HG03175 (cell line): Measurements from ENCODE around the gene UNCX.

Source experiments
- ATAC-seq: cut with Tn5 transposase; IDR thresholded peaks from one replicate; pipeline ENCODE4 v1.9.1; 2021; ENCODE audit warnings: mild to moderate bottlenecking, moderate library complexity; ENCODE audit not compliant: unreplicated experiment

UNCX gene

GRCh38 chr7:1231214-1232102, 1.2 kb upstream of the UNCX start:
- no peak for ATAC-seq

GRCh38 chr7:1232103-1232466, 587 bp upstream of the UNCX start:
- ATAC-seq: no peak

- ATAC-seq: no peak
These were observed 819 bp downstream of the UNCX start for GRCh38 chr7:1233333-1234048.

- ATAC-seq: no peak
These were observed 1.6 kb downstream of the UNCX start for GRCh38 chr7:1234049-1234880.

- no peak for ATAC-seq
These were observed 2.3 kb downstream of the UNCX start for GRCh38 chr7:1234881-1235500.

- no peak for ATAC-seq
These were observed 2.9 kb downstream of the UNCX start for GRCh38 chr7:1235501-1236131.

- no peak for ATAC-seq
These were observed 3.5 kb downstream of the UNCX start for GRCh38 chr7:1236132-1236661.

- ATAC-seq: no peak
These were observed 4.4 kb downstream of the UNCX start for GRCh38 chr7:1236831-1237701.

GRCh38 chr7:1237704-1238255, 5.1 kb downstream of the UNCX start:
- no peak for ATAC-seq

- no peak for ATAC-seq
These were observed 5.8 kb downstream of the UNCX start for GRCh38 chr7:1238450-1238882.

- ATAC-seq: no peak
These were observed 6.5 kb downstream of the UNCX start for GRCh38 chr7:1238931-1239802.

GRCh38 chr7:1239803-1240516, 7.3 kb downstream of the UNCX start:
- no peak for ATAC-seq

GRCh38 chr7:1240517-1241257, 8.0 kb downstream of the UNCX start:
- no peak for ATAC-seq

GRCh38 chr7:1241258-1241602, 8.6 kb downstream of the UNCX start:
- no peak for ATAC-seq

- ATAC-seq: no peak
These were observed 9.1 kb downstream of the UNCX start for GRCh38 chr7:1241603-1242255.

- ATAC-seq: no peak
These were observed 9.6 kb downstream of the UNCX start for GRCh38 chr7:1242256-1242605.
